Measurements from ENCODE around the gene C6orf47.

The C6orf47 gene

DNA sequence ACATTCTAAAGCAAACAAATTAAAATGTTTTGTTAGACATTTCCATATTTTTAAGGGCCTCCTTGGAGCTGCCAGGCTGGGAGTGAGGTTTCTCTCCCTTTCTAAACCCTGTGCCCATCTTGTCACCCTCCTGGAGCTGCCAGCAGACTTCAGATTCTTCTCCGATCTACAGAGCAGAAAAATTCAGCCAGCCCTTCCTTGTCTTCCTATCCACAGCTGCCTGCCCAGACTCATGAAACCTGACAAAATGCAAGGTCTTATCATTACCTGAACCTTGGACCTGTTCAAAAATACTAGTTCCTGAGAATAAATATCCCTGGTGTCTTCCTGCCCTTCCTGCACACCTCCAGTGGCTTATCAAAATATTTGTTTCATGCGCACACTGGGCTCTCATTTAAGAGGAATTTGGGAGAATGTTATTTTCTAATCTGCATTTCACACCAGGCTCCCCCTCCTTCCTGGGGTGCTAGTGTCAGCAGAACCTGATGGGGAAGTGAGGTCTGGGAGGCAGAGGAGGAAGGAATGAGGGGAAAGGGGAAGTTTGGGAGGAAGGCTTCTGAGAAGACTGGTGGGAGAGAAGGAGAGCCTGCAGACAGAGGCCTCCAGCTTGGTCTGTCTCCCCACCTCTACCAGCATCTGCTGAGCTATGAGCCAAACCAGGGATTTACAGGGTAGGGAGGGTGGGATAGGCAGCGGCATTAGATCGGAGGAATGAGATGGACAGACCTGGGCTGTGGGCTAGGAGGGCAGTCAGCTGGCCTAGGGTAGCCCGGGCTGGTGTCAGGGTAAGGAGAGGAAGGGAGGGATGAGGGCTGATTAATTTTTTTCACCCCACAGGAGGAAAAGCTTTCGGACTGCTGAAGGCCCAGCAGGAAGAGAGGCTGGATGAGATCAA lies 45.6 kb downstream of the C6orf47 start, which contains the start of gene AIF1:
Gene AIF1, plus strand, starts transcription at position 551 of the 895 bp plus-strand sequence. Its CDS starts 96 bp downstream, at position 647.
- no peak for DNase-seq (ENCODE audit: low read depth in 3 of 3, low spot score in 1 of 3)

DNA sequence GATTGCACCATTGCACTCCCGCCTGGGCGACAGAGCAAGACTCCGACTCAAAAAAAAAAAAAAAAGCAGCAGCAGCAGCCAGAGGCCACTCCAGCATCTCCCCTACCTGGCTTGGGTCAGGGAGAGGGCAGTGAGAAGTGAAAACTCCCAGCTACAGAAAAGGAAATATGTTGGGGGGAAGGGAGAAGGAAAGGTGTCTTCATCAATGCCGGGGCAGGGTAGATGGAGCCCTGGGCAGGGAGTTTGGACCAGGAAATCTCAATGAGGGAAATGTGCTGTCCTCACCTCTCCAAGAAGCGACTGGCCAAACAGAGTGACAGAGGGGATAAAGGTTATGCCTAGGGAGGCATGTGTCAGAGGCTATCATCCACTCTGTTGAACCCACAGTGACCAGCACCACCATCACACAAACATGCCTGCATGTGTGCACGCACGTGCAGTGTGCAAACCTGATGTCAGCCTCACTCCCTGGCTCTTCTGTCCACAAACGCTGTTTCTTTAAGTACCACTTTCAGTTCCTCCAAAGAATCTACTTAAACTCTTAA lies 46.4 kb downstream of the C6orf47 start:
- no peak for DNase-seq (ENCODE audit: low read depth in 3 of 3, low spot score in 1 of 3)

DNA sequence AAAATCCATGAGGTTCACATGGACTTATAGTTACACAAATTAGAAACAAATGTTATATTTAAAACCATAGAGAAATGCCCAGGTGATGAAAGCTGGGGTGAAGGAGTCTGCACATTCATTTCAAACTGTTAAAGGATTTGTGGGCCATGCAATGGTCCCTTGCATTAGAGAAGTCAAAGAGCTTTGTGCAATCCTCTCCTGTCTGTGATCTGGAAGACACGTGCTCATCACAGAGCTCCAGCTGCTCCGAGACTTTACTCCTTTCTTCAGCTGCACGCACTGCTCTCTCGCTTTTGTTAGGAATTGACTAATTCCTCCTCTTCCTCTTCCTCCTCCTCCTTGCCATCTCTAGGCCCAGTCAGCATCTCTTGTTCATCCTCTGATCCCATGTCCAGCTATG lies 49.6 kb downstream of the C6orf47 start:
- DNase-seq (ENCODE audit: low read depth in 3 of 3, low spot score in 1 of 3), result no peak

DNA sequence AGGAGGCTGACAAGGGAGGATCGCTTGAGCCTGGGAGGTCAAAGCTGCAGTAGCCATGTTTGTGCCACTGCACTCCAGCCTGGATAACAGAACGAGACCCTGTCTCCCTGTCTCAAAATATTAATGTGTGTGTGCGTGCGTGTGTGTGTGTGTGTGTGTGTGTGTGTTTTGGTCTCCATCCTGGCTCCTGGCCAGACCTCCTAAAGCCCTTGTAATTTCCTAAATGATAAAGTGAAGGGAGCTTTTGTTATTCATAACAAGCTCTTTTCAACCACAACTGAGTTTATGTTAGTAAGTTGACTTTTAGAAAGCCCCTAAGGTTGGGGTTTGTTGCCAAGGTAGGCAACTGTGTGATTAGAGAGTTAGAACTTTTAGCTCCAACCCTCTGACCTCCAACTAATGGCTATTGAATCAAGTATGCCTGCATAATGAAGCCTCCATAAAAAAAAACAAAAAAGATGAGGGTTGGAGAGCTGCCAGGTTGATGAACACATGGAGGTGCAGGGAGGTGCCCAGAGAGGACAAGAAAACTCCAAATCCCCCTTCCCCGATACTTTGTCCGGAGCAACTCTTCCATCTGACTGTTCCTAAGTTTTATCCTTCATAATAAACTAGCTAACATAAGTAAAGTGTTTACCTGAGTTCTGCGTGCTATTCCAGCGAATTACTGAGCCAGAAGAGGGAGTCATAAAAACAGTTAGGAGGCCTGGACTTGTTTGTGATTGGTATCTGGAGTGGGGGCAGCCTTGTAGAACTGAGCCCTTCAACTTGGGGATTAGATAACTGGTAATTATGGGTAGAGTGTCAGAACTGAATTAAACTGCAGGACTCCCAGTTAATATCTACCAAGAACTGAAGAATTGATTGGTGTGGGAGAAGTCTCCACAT lies 50.8 kb downstream of the C6orf47 start:
- DNase-seq (ENCODE audit: low read depth in 3 of 3, low spot score in 1 of 3), result no peak
